Measurements from ENCODE around the gene CFAP126.
"Not testable (repeated sequence)": the region's sequence is repeated elsewhere in the genome, so short reads cannot be mapped to it uniquely, and the experiment has no call there.

The CFAP126 gene

DNA sequence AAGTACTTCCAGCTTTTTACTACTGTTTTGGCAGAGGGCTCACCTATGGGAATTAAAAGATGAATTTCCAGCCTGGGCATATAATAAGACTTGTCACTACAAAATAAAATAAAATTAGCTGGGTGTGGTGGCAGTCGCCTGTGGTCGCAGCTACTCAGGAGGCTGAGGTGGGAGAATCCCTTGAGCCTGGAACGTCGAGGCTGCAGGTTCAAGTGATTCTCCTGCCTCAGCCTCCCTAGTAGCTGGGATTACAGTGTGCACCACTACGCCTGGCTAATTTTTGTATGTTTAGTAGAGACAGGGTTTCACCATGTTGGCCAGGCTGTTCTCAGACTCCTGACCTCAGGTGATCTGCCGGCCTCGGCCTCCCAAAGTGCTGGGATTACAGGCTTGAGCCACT, 23.5 kb upstream of the CFAP126 start:
- H3K27me3 Mint-ChIP-seq; H3K9me3 Mint-ChIP-seq; H3K36me3 Mint-ChIP-seq (ENCODE audit: low read depth): not testable (repeated sequence)
- H3K4me3 Mint-ChIP-seq = peak overlapping the region; percentile 84
- peak overlapping the region; percentile 95 for H3K27ac Mint-ChIP-seq
- peaks cover 45% of the 10 kb centered on the region for H3K4me1 Mint-ChIP-seq (ENCODE audit: low read depth)

- Mint-ChIP-seq H3K27me3 (no peaks in the 10 kb centered on the region), H3K36me3 (ENCODE audit: low read depth) (no peaks in the 10 kb centered on the region), H3K4me3 (peak overlapping the region; percentile 84), H3K27ac (peak overlapping the region; percentile 95), H3K4me1 (ENCODE audit: low read depth) (peaks cover 46% of the 10 kb centered on the region), H3K9me3 (no peaks in the 10 kb centered on the region)
Measured at GRCh38 chr1:161390559-161390858, 22.8 kb upstream of the CFAP126 start.

- H3K27ac Mint-ChIP-seq = peak overlapping the region; percentile 95
- H3K4me1 Mint-ChIP-seq (ENCODE audit: low read depth) = peaks cover 46% of the 10 kb centered on the region
- H3K27me3 Mint-ChIP-seq = no peaks in the 10 kb centered on the region
- H3K36me3 Mint-ChIP-seq (ENCODE audit: low read depth) = no peaks in the 10 kb centered on the region
- no peaks in the 10 kb centered on the region for H3K9me3 Mint-ChIP-seq
- peak overlapping the region; percentile 84 for H3K4me3 Mint-ChIP-seq
Measured at GRCh38 chr1:161389691-161390558, 22.2 kb upstream of the CFAP126 start.

- Mint-ChIP-seq H3K4me3 (peak overlapping the region; percentile 84), H3K27ac (peak overlapping the region; percentile 81), H3K4me1 (ENCODE audit: low read depth) (peaks cover 46% of the 10 kb centered on the region)
- H3K36me3 Mint-ChIP-seq (ENCODE audit: low read depth); H3K9me3 Mint-ChIP-seq; H3K27me3 Mint-ChIP-seq: not testable (repeated sequence)
Measured at GRCh38 chr1:161389158-161389557, 21.5 kb upstream of the CFAP126 start.

DNA sequence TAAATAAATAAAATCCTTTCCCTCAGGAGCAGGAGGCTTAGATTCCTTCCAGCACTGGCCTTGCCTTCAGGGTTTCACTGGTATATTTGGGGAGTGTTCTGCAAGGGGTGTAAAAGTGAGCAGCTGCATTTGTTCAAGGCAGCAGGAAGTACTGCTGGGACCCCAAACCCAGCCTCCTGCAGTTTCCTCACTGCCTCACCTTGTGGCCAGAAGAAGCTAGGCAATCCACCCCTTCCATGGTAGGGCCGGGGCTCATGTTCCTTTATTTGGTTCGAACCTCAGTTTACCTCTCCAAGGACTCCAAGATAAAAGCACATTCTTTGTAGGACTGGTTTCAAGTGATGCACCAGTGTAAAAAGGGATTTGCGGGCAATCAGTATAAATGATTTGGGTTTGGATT, 21.0 kb upstream of the CFAP126 start:
- Mint-ChIP-seq H3K36me3 (ENCODE audit: low read depth) (no peaks in the 10 kb centered on the region), H3K4me1 (ENCODE audit: low read depth) (peaks cover 46% of the 10 kb centered on the region), H3K4me3 (peak overlapping the region; percentile 84), H3K27me3 (no peaks in the 10 kb centered on the region), H3K27ac (peak overlapping the region; percentile 81), H3K9me3 (no peaks in the 10 kb centered on the region)

DNA sequence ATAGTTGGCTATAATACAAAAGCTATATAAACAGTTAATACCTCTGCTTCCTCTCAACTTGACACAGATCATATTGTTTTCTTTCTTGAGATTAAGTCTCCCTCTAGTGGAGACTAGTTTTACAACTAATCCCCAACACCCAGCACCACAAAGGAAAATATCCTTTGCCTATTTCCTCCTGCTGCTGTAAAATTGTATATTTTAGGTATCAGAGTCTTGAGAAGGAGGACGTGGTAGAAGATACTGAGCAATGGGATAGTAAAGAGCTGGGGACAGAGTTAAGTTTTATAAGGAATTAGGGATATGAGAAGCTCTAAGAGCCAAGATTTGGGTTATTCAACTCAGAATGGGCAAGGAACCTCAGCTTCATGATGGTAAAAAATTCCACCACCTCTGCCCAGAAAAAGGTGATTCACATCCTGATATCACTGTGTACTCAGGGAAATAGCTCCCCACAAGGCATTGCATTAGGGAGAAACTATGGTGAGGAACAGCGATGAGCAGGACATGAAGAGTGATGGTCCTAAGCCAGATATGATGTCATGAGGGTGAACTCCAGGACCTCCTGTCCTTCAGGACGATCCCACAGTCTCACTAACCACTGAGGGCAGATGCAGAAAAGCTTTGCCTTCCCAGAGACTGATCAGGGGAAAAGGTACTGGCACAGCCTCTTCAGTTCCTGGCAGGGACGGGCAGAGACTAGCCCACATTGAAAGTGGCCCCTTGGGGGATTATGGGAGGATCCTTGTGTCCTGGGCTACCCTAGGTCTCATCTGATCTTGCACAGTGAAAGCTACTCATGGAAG, 14.7 kb upstream of the CFAP126 start:
- no peaks in the 10 kb centered on the region for H3K36me3 Mint-ChIP-seq (ENCODE audit: low read depth)
- H3K9me3 Mint-ChIP-seq = no peaks in the 10 kb centered on the region
- no peaks in the 10 kb centered on the region for H3K27me3 Mint-ChIP-seq
- peaks cover 21% of the 10 kb centered on the region for H3K4me1 Mint-ChIP-seq (ENCODE audit: low read depth)
- no peak overlapping the region for H3K27ac Mint-ChIP-seq
- H3K4me3 Mint-ChIP-seq = no peak overlapping the region

- Mint-ChIP-seq H3K27ac (no peak overlapping the region), H3K27me3 (no peaks in the 10 kb centered on the region), H3K9me3 (no peaks in the 10 kb centered on the region), H3K4me3 (no peak overlapping the region), H3K36me3 (ENCODE audit: low read depth) (no peaks in the 10 kb centered on the region), H3K4me1 (ENCODE audit: low read depth) (peaks cover 14% of the 10 kb centered on the region)
Measured at GRCh38 chr1:161381707-161382106, 14.0 kb upstream of the CFAP126 start.

GRCh38 chr1:161379071-161379470, 11.4 kb upstream of the CFAP126 start:
- no peaks in the 10 kb centered on the region for H3K27me3 Mint-ChIP-seq
- H3K9me3 Mint-ChIP-seq = no peaks in the 10 kb centered on the region
- H3K4me3 Mint-ChIP-seq = peak overlapping the region; percentile 80
- peaks cover 7% of the 10 kb centered on the region for H3K4me1 Mint-ChIP-seq (ENCODE audit: low read depth)
- no peaks in the 10 kb centered on the region for H3K36me3 Mint-ChIP-seq (ENCODE audit: low read depth)
- H3K27ac Mint-ChIP-seq = peak overlapping the region; percentile 40

DNA sequence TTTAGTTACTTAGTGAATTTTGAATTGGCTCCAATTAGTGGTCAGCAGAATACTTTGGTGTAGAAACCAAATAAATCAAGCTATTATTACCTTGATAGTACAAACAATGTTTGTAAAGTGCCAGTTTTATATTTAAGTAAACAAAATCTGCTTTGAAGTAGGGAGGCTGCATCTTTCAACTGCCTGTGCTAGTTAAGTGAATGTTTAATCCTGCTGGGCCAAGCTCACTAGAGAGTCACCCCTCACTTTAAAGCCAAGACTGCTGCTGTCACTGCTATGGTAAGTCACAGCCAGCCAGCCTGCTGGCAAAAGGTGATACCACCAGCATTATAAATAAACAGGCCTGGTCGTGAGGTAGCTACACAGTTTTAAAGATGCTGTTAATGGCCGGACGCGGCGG, 10.3 kb upstream of the CFAP126 start:
- Mint-ChIP-seq H3K27ac (no peak overlapping the region), H3K36me3 (ENCODE audit: low read depth) (no peaks in the 10 kb centered on the region), H3K4me1 (ENCODE audit: low read depth) (peaks cover 7% of the 10 kb centered on the region), H3K9me3 (no peaks in the 10 kb centered on the region), H3K4me3 (no peak overlapping the region), H3K27me3 (no peaks in the 10 kb centered on the region)

DNA sequence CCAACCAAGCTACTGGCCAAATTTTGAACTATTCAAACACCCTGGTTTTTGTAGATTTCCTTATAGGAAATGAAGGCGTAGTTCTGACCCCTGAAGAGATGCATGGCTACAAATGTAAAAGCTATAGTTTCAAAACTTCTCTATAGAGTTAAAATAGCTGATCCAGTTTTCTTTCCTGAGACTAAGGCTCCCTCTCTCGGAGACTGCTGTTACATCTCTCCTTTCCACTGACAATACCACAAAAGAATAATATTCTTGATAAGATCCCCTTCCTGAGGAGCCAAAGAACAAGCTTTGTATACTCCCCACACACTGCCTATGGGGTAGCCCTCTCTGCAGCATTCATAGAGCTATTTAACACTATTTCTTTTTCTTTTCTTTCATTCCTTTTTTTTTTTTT, 6.7 kb upstream of the CFAP126 start:
- no peaks in the 10 kb centered on the region for H3K9me3 Mint-ChIP-seq
- no peaks in the 10 kb centered on the region for H3K36me3 Mint-ChIP-seq (ENCODE audit: low read depth)
- H3K4me1 Mint-ChIP-seq (ENCODE audit: low read depth) = peaks cover 4% of the 10 kb centered on the region
- H3K27ac Mint-ChIP-seq = no peak overlapping the region
- no peaks in the 10 kb centered on the region for H3K27me3 Mint-ChIP-seq
- no peak overlapping the region for H3K4me3 Mint-ChIP-seq

- Mint-ChIP-seq H3K27me3 (no peaks in the 10 kb centered on the region), H3K27ac (no peak overlapping the region), H3K9me3 (no peaks in the 10 kb centered on the region), H3K4me3 (no peak overlapping the region), H3K36me3 (ENCODE audit: low read depth) (peaks cover 1% of the 10 kb centered on the region), H3K4me1 (ENCODE audit: low read depth) (no peaks in the 10 kb centered on the region)
Measured at GRCh38 chr1:161373442-161373841, 5.8 kb upstream of the CFAP126 start.

DNA sequence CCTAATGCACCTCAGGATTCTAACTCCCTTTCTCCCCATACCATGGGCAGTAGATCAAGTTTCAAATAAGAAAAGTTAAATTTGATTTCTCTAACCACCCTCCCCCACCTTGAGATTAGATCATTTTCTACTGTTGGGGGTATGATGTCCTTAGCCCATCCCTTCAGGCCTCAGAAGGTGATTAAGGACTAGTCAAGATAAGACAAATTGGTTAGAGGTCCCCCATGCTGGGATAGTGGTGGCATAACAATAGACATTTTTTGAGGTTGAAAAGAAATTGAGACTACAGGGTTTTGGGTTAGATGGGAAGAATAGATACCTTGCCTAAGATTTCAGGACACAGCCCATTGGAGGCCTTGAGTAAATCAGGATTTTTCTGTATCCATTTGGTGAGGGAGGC, 2.5 kb downstream of the CFAP126 start:
- H3K4me1 Mint-ChIP-seq (ENCODE audit: low read depth) = peaks cover 34% of the 10 kb centered on the region
- no peak overlapping the region for H3K4me3 Mint-ChIP-seq
- H3K27me3 Mint-ChIP-seq = no peaks in the 10 kb centered on the region
- peaks cover 52% of the 10 kb centered on the region for H3K36me3 Mint-ChIP-seq (ENCODE audit: low read depth)
- peak overlapping the region; percentile 53 for H3K27ac Mint-ChIP-seq
- H3K9me3 Mint-ChIP-seq = no peaks in the 10 kb centered on the region

DNA sequence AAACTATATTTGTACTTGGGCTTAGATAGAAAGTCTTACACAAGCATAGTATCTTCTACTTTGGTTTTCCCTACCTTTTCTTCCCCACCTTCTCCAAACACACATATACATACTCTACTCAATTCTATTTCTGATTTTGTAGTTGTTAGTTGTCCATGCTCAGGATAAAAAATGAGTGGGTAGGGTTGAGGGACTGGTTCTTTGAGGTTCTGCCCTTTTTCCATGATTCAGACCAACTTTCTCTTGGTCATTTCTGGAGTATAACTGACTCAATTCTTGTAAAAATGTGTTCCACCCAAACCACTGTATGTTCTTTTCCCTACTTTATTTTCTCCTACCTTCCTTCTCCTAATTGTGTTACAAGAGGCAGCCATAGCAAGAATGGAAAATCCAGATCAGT, 3.3 kb downstream of the CFAP126 start:
- H3K27ac Mint-ChIP-seq = peak overlapping the region; percentile 53
- H3K36me3 Mint-ChIP-seq (ENCODE audit: low read depth) = peaks cover 61% of the 10 kb centered on the region
- H3K27me3 Mint-ChIP-seq = no peaks in the 10 kb centered on the region
- H3K4me3 Mint-ChIP-seq = no peak overlapping the region
- H3K4me1 Mint-ChIP-seq (ENCODE audit: low read depth) = peaks cover 36% of the 10 kb centered on the region
- no peaks in the 10 kb centered on the region for H3K9me3 Mint-ChIP-seq

GRCh38 chr1:161359291-161359690, 8.4 kb downstream of the CFAP126 start:
- Mint-ChIP-seq H3K9me3 (no peaks in the 10 kb centered on the region), H3K36me3 (ENCODE audit: low read depth) (peaks cover 46% of the 10 kb centered on the region), H3K27ac (no peak overlapping the region), H3K27me3 (no peaks in the 10 kb centered on the region), H3K4me3 (no peak overlapping the region), H3K4me1 (ENCODE audit: low read depth) (peaks cover 24% of the 10 kb centered on the region)

DNA sequence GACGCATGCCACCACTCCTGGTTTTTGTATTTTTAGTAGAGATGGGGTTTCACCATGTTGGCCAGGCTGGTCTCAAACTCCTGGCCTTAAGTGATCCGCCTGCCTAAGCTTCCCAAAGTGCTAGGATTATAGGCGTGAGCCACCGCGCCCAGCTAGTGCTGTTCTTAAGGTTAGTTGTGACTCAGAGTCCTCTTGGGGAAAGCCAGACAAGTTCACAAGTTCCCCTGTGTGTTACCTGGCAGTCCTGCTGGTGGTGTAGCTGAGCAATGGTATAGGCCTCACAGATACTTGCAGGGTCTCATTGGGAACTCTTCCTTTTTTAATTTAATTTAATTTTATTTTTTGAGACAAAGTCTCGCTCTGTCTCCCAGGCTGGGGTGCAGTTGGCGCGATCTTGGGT, 10.6 kb downstream of the CFAP126 start:
- Mint-ChIP-seq H3K4me1 (ENCODE audit: low read depth) (peaks cover 9% of the 10 kb centered on the region), H3K27ac (no peak overlapping the region), H3K27me3 (no peaks in the 10 kb centered on the region), H3K4me3 (no peak overlapping the region), H3K9me3 (no peaks in the 10 kb centered on the region), H3K36me3 (ENCODE audit: low read depth) (peaks cover 35% of the 10 kb centered on the region)
